ENCODE data around the gene TSR3. TPM values are rescaled to one million over a fixed set of nuclear protein-coding genes. Genes with fewer than 3 reads are reported as not detected.
A peak's percentile ranks its signal among the peaks of the same experiment; 100 is the strongest.

Gene TSR3
- total and polyA plus RNA-seq, 4 donors, result 32.1 to 88.0 (median 52.9) TPM

DNA sequence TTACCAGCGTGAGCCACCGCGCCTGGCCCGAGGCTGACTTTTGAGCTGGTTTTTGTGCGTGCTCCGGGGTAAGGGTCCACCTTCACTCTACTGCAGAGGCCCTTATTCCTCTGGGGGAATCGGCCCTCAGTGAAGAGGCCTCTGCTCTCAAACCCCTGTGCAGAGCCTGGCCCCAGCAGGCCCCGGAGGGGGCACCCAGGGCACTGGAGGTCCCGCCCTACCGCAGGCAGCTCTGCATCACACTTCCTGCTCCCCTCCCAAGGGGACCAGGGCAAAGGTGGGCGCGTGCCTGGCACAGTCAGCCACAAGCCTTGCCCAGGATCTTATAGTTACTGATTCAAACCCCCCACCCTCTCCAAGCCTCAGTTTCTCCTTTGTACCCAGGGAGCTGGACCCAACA, 45.9 kb downstream of the TSR3 start:
- 71 to 73% methylated on average over 12 of the region's 12 CpGs for WGBS, 2 donors
- H3K27me3 ChIP-seq (ENCODE audit: control insufficient read depth in 1 of 2, insufficient read depth in 2 of 2, low read length in 1 of 2), result no peaks in the 10 kb centered on the region
- peaks cover 0 to 2% of the 10 kb centered on the region in 2 donors for H3K4me1 ChIP-seq (ENCODE audit: control insufficient read depth in 1 of 2, insufficient read depth in 2 of 2, low read length in 2 of 2)
- no peak overlapping the region for H3K4me3 ChIP-seq (ENCODE audit: low read length in 2 of 2)
- DNase-seq, result no peak
- intact Hi-C loops (cut with DNase I), result loop anchor here (5.0 to 10.0 kb wide), 2 partner anchors 109 to 476 kb away; partner anchors contain the start of genes NUBP2 (in 1 of the 2), SPSB3 (in 1 of the 2) and UNKL (in 1 of the 2)
- no peak overlapping the region for H3K27ac ChIP-seq (ENCODE audit: low read depth in 1 of 2, low read length in 2 of 2)
- no peaks in the 10 kb centered on the region for H3K36me3 ChIP-seq (ENCODE audit: control insufficient read depth in 1 of 2, insufficient read depth in 2 of 2, low read length in 1 of 2)
- H3K9me3 ChIP-seq (ENCODE audit: control insufficient read depth, low read length), result no peaks in the 10 kb centered on the region
- ATAC-seq (ENCODE audit: low FRiP score), result no peak

DNA sequence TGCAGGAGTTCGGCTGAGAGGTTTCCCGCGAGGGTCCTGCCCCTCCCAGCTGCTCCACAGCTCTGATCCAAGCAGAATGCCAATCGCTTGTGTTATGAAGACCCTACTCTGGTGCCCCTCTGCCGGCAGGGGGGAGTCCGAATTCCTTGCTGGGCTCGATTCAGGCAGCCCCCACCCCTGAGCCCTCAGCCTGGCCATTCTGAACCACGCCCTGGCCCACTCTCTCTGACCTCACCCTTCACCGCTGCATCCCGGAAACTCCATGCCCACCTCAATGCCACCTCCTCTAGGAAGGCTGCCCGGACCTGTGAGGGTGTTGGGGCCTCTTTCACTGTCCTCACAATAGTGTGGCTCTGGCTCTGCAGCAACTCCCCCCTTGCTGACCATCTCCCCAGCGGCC, 50.1 kb downstream of the TSR3 start:
- Histone ChIP-seq H3K27ac (ENCODE audit: low read depth in 1 of 2, low read length in 2 of 2) (no peak overlapping the region), H3K36me3 (ENCODE audit: control insufficient read depth in 1 of 2, insufficient read depth in 2 of 2, low read length in 1 of 2) (no peaks in the 10 kb centered on the region), H3K27me3 (ENCODE audit: control insufficient read depth in 1 of 2, insufficient read depth in 2 of 2, low read length in 1 of 2) (no peaks in the 10 kb centered on the region), H3K9me3 (ENCODE audit: control insufficient read depth, low read length) (no peaks in the 10 kb centered on the region), H3K4me1 (ENCODE audit: control insufficient read depth in 1 of 2, insufficient read depth in 2 of 2, low read length in 2 of 2) (no peaks in the 10 kb centered on the region), H3K4me3 (ENCODE audit: low read length in 2 of 2) (no peak overlapping the region)
- ATAC-seq (ENCODE audit: low FRiP score), result no peak
- 78 to 81% methylated on average over 12 of the region's 12 CpGs for WGBS, 2 donors
- intact Hi-C loops (cut with DNase I), result loop anchor here in 1 of 2 donors (10.0 kb wide), 1 partner anchor 113 kb away; the partner anchor contains the start of gene UNKL
- DNase-seq, result no peak

DNA sequence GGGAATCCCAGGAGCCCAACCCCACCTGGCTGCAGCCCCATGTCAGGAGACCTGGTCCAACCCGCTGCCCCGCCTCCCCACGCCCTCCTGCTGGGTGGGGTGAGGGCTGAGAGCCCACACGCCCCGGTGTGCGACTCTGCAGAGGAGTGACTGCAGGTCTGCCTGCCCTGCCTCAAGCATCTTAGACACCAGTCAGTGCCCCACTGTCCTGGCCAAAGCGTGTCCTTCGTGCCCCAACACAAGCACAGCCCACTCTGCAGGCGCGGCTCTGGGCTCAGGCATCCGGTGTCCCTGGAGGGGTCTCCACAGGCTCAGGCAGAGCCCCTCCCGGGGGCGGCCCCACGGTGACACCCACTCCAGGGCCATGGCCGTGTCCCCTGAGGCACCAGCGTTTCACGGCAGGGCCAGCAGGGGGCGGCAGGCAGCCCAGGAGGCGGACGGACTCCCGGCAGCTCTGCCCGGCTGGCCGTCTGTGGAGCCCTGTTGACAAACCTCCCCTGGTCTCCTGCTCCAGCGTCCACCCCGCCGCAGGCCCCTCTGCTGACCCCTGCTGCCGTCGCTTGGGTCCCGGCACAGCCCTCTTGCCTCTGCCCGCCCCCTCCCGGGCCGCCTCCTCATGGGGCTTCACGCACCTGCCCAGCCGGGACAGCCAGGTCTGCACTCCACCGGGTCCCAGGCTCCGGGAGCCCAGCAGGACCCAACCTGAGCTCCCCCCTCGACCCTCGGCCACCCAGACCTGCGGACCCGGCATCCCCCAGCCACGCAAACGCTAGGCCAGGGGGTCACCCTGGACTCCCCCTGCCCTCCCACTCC, 50.8 kb downstream of the TSR3 start:
- 9 to 10% methylated on average over 30 to 42 of the region's 42 CpGs for WGBS, 2 donors

DNA sequence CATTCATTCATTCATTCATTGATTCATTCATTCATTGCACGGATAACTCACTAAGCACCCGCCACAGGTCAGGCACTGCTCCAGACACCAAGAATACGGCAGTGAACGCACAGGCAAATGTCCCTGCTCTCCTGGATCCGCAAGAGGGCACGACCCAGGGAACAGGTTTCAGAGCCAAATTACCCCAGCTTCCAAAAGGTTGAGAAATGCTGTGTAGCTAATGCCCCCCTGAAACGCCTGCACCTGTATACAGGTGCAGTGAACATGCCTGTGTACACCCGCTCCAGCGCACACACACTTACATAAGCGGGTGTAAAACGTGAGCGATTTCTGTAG, 51.8 kb downstream of the TSR3 start:
- H3K27ac ChIP-seq (ENCODE audit: low read depth in 1 of 2, low read length in 2 of 2), result no peak overlapping the region
- no peaks in the 10 kb centered on the region for H3K27me3 ChIP-seq (ENCODE audit: control insufficient read depth in 1 of 2, insufficient read depth in 2 of 2, low read length in 1 of 2)
- H3K9me3 ChIP-seq (ENCODE audit: control insufficient read depth, low read length), result no peaks in the 10 kb centered on the region
- WGBS, 2 donors, result 75 to 84% methylated on average over 12 of the region's 12 CpGs
- DNase-seq, result no peak
- ATAC-seq (ENCODE audit: low FRiP score), result no peak
- no peaks in the 10 kb centered on the region for H3K36me3 ChIP-seq (ENCODE audit: control insufficient read depth in 1 of 2, insufficient read depth in 2 of 2, low read length in 1 of 2)
- no peaks in the 10 kb centered on the region for H3K4me1 ChIP-seq (ENCODE audit: control insufficient read depth in 1 of 2, insufficient read depth in 2 of 2, low read length in 2 of 2)
- intact Hi-C loops (cut with DNase I), result loop anchor here in 1 of 2 donors (10.0 kb wide), 1 partner anchor 115 kb away; the partner anchor contains the start of gene UNKL
- H3K4me3 ChIP-seq (ENCODE audit: low read length in 2 of 2), result no peak overlapping the region

More for the DNA sequence above, 50.8 kb downstream of the TSR3 start:
- Histone ChIP-seq H3K4me1 (ENCODE audit: control insufficient read depth in 1 of 2, insufficient read depth in 2 of 2, low read length in 2 of 2) (no peaks in the 10 kb centered on the region), H3K4me3 (ENCODE audit: low read length in 2 of 2) (no peak overlapping the region), H3K27ac (ENCODE audit: low read depth in 1 of 2, low read length in 2 of 2) (no peak overlapping the region), H3K36me3 (ENCODE audit: control insufficient read depth in 1 of 2, insufficient read depth in 2 of 2, low read length in 1 of 2) (no peaks in the 10 kb centered on the region), H3K9me3 (ENCODE audit: control insufficient read depth, low read length) (no peaks in the 10 kb centered on the region), H3K27me3 (ENCODE audit: control insufficient read depth in 1 of 2, insufficient read depth in 2 of 2, low read length in 1 of 2) (no peaks in the 10 kb centered on the region)
- ATAC-seq (ENCODE audit: low FRiP score), result peak; percentile 67
- peak; percentile 80 to 88 for DNase-seq
- intact Hi-C loops (cut with DNase I), result loop anchor here in 1 of 2 donors (10.0 kb wide), 1 partner anchor 114 kb away; the partner anchor contains the start of gene UNKL

Other genes starting within 250 kb of the TSR3 start
- gene CACNA1H, start 198.8 kb downstream of the TSR3 start, total RNA-seq, result 10 to 100 TPM in 1 of 2 donors, 1 to 10 TPM in 1; 8.9 to 17.8 TPM
- gene CACNA1H, start 198.8 kb downstream of the TSR3 start, polyA plus RNA-seq, result 10 to 100 TPM in 1 of 2 donors, 1 to 10 TPM in 1; 1.3 to 10.7 TPM
- gene TPSG1, start 126.6 kb downstream of the TSR3 start, total RNA-seq, result under 1 TPM in 1 of 2 donors, not detected in 1; 0.81 TPM
- gene TPSG1, start 126.6 kb downstream of the TSR3 start, polyA plus RNA-seq, result 1 to 10 TPM in 1 of 2 donors, not detected in 1; 4.6 TPM
- gene TPSB2, start 121.7 kb downstream of the TSR3 start, total RNA-seq, result 10 to 100 TPM; 17.0 to 51.0 TPM
- gene TPSB2, start 121.7 kb downstream of the TSR3 start, polyA plus RNA-seq, result 10 to 100 TPM in 1 of 2 donors, 1 to 10 TPM in 1; 4.9 to 10.8 TPM
- 10 to 100 TPM; 12.2 to 38.0 TPM for gene TPSAB1, start 111.2 kb downstream of the TSR3 start, total RNA-seq
- gene TPSAB1, start 111.2 kb downstream of the TSR3 start, polyA plus RNA-seq, result 1 to 10 TPM; 3.0 to 3.8 TPM
- not detected for gene TPSD1, start 95.8 kb downstream of the TSR3 start, total RNA-seq
- gene TPSD1, start 95.8 kb downstream of the TSR3 start, polyA plus RNA-seq, result under 1 TPM in 1 of 2 donors, not detected in 1; 0.38 TPM
- 10 to 100 TPM; 81.7 to 86.7 TPM for gene UBE2I, start 42.2 kb downstream of the TSR3 start, total RNA-seq
- 10 to 100 TPM; 35.7 to 63.1 TPM for gene UBE2I, start 42.2 kb downstream of the TSR3 start, polyA plus RNA-seq
- 1 to 10 TPM; 1.2 to 3.1 TPM for gene BAIAP3, start 18.2 kb downstream of the TSR3 start, total RNA-seq
- gene BAIAP3, start 18.2 kb downstream of the TSR3 start, polyA plus RNA-seq, result 1 to 10 TPM; 1.1 to 2.6 TPM
- 10 to 100 TPM; 45.3 to 55.1 TPM for gene GNPTG, start 53 bp upstream of the TSR3 start, total RNA-seq
- gene GNPTG, start 53 bp upstream of the TSR3 start, polyA plus RNA-seq, result 10 to 100 TPM; 33.7 to 74.1 TPM
- 10 to 100 TPM; 21.2 to 34.6 TPM for gene UNKL, start 62.8 kb upstream of the TSR3 start, total RNA-seq
- gene UNKL, start 62.8 kb upstream of the TSR3 start, polyA plus RNA-seq, result 10 to 100 TPM in 1 of 2 donors, 1 to 10 TPM in 1; 8.8 to 23.9 TPM
- 1 to 10 TPM; 5.7 to 8.3 TPM for gene UQCC4, start 68.9 kb upstream of the TSR3 start, total RNA-seq
- gene UQCC4, start 68.9 kb upstream of the TSR3 start, polyA plus RNA-seq, result 10 to 100 TPM; 13.3 to 20.0 TPM
- gene PERCC1, start 79.2 kb upstream of the TSR3 start, total RNA-seq, result not detected
- gene PERCC1, start 79.2 kb upstream of the TSR3 start, polyA plus RNA-seq, result not detected
- 1 to 10 TPM; 1.8 to 2.0 TPM for gene CCDC154, start 92.7 kb upstream of the TSR3 start, total RNA-seq
- 1 to 10 TPM; 3.8 to 9.6 TPM for gene CCDC154, start 92.7 kb upstream of the TSR3 start, polyA plus RNA-seq
- gene CLCN7, start 123.2 kb upstream of the TSR3 start, total RNA-seq, result 10 to 100 TPM; 44.8 to 89.1 TPM
- 10 to 100 TPM; 14.5 to 90.9 TPM for gene CLCN7, start 123.2 kb upstream of the TSR3 start, polyA plus RNA-seq
- gene PTX4, start 137.1 kb upstream of the TSR3 start, total RNA-seq, result under 1 TPM; 0.26 to 0.33 TPM
- gene PTX4, start 137.1 kb upstream of the TSR3 start, polyA plus RNA-seq, result not detected
- 10 to 100 TPM; 25.6 to 28.2 TPM for gene TELO2, start 141.5 kb upstream of the TSR3 start, total RNA-seq
- gene TELO2, start 141.5 kb upstream of the TSR3 start, polyA plus RNA-seq, result 10 to 100 TPM in 1 of 2 donors, 1 to 10 TPM in 1; 8.8 to 52.7 TPM
- 10 to 100 TPM; 38.1 to 52.1 TPM for gene TMEM204, start 181.8 kb upstream of the TSR3 start, total RNA-seq
- gene TMEM204, start 181.8 kb upstream of the TSR3 start, polyA plus RNA-seq, result 10 to 100 TPM; 34.7 to 74.5 TPM